Tibial nerve (tissue), 4 donors: Measurements from ENCODE around the gene KRTAP5-4.

Source experiments
- EP300 ChIP-seq, 2 donors: sonication (generic); formaldehyde crosslinking; IDR thresholded peaks; one replicate each; pipeline ENCODE4 v1.6.1; 2017; ENCODE audit warnings: antibody characterized with exemption in 2 of 2, mild to moderate bottlenecking in 1 of 2
- POLR2A ChIP-seq, 2 donors: fragments of 450-650 bp; IDR thresholded peaks; one replicate each; pipeline ENCODE4 v1.6.1; 2017; ENCODE audit warnings: antibody characterized with exemption in 2 of 2, mild to moderate bottlenecking in 2 of 2, moderate library complexity in 2 of 2
- TF ChIP-seq, protein P1 (sequence below), 5 experiments: fragments of 200-600 bp in 3 of 5; fragments of 450-650 bp in 2 of 5; sonication (generic) in 3 of 5; IDR thresholded peaks; one replicate each; pipeline ENCODE4 v1.5.1; 2016 to 2019; ENCODE audit warnings: antibody characterized with exemption in 5 of 5, mild to moderate bottlenecking in 3 of 5, moderate library complexity in 2 of 5

DNA sequence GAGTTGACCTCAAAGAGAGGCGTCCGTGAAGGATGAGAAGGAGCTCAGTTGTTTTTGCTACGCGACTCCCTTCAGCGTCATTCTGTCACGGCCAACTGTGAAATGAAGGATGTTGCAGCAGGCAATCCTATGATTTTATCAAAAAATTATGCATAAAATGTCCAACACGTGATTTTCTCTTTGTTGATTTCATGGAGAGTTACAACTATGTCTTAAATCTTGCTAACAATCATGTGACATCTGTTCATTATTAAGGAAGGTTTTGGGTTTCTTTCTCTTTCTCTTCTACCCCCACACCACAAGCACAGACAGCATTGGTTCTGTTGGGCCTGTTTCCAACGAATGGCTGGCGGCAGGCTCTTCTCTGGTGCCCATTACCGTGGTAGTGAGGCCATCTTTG, 3.7 kb downstream of the KRTAP5-4 start:
- TF ChIP-seq, protein P1, sequence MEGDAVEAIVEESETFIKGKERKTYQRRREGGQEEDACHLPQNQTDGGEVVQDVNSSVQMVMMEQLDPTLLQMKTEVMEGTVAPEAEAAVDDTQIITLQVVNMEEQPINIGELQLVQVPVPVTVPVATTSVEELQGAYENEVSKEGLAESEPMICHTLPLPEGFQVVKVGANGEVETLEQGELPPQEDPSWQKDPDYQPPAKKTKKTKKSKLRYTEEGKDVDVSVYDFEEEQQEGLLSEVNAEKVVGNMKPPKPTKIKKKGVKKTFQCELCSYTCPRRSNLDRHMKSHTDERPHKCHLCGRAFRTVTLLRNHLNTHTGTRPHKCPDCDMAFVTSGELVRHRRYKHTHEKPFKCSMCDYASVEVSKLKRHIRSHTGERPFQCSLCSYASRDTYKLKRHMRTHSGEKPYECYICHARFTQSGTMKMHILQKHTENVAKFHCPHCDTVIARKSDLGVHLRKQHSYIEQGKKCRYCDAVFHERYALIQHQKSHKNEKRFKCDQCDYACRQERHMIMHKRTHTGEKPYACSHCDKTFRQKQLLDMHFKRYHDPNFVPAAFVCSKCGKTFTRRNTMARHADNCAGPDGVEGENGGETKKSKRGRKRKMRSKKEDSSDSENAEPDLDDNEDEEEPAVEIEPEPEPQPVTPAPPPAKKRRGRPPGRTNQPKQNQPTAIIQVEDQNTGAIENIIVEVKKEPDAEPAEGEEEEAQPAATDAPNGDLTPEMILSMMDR (IDR thresholded peaks at IDR 0.05) = no peak
- no peak for TF ChIP-seq POLR2A (IDR thresholded peaks at IDR 0.05)
- no peak for TF ChIP-seq EP300 (IDR thresholded peaks at IDR 0.05)
